HTERT RPE-1 (cell line): ENCODE data around the gene PRKCD.

Experiments
- in situ Hi-C: fragments of 300-500 bp; cut with MboI; formaldehyde crosslinking; loops from 4 replicates; pipeline ENCODE4 v1.14.3; 2020; ENCODE audit warnings: low sequenced_read_pairs

Gene PRKCD

DNA sequence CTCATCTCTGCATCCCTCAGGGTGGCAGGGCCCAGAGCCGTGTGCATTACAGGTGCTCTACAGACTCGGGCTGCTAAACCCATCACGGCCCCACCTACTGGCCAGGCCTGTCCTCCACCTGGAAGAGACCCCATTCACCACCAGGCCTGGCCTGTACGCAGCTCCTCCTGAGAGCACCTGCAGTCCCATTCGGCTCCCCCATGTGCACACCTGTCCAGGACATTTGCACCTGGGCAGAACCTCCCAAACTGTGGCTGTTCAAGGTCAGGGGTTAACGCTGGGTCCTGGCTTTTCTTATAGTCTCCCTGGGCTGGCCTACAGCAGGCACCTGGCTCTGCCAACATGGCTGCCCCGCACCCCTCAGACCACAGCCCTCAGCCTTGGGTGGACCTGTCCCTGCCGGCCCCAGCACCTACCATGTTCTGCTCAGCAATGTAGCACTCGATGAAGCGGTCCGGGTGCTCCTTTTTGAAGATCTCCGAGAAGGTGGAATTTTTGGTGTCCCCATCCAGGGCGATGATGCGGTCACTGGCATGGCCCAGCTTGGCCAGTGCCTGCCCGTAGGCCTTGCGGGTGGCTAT is 69.1 kb downstream of the PRKCD start:
- in situ Hi-C loops, result no loop called here

DNA sequence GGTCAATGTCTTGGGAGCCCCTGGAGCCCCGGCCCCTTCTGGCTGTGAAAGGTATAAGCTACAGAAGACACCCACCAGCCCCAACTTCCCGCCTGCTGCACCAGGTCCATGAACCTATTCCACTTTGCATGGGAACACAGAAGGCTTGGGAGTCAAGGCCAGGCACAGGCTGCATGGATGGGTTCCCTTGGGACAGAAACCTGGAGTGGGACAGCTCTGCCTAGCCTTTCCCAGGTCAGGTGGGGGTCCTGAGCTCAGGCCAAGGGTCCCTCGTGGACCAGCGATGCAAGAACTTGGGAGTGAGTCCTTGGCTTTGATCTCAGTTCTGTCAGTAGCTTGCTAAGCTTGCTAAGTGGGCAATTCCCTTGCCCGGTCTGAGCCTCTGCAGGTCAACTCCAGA is 69.8 kb downstream of the PRKCD start:
- in situ Hi-C loops, result no loop called here

DNA sequence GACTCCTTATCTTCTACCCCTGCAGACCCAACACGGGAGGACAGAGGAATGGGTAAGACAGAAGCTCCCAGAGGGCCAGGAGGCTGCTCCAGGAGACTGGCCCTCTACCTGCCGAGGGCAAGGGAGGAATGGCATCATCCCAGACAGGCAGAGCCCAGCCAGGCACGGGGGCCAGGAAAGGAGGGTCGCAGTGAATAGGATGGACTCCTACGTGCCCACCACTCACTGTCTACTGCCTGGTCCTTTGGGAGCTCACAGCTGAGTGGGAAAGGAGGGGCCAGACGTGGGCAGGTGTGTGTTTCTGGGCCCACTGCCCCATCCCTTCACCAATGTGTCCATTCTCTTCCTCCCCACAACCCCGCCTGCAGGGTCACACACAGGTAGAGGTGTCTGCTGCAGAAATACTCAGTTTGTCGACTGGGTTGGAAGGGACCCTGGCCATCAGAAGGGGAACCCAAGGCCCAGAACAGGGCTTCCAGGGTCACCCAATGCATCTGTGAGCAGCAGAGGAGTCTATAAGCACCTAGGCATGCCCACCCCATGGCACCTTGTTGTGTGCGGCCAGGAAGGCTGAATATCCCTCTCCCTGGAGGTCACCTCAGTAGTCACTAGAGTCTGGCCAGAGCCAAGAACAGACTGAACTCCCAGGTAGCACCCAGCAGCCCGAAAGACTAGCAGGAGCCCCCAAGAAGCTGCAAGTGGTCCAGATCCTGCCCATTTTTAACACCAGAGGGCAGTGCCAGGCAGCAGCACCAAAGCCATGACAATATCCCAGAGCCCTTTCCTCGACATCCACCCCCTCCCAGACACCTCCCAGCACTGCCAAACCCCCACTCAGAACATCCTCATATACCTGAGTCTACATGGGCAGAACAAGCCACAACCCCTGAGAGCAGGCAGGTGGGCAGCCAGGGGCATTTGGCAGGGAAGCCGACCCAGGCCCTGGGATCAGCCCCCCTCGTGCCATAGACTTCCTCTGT is 70.8 kb downstream of the PRKCD start:
- in situ Hi-C loops, result no loop called here

DNA sequence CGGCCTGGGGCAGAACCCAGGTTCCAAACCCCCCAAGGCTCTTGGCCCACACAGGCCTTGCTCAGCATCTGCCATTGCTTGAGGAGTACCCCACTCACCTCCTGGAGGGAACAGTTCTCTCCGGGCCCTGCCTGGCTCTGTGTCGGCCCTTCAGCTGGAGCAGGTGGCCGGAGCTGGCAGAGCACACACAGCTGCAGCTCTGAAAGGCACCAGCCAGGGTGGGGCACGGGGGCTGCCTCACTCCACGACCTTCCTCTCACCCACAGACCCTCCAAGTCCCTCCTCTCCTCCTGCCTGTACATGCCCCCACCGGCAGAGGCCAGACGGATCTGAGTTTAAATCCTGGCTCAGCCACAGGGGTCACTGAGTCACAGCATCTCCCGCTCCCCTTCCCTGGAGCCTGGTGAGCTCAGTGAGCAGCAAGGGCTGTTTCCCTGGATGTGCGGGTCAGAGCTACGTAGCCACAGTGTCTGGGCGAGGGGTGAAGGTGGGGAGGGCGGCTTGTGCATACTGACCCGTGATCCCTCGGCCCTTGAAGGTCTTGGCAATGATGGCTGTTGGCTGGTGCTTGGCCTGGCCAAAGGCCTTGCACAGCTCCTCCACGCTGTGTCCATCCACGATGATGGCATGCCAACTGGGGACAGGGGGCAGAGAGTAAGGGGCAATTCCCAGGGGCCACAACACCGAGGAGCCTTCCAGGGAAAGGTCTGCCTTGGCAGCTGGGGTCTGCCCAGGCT is 71.8 kb downstream of the PRKCD start:
- in situ Hi-C loops, result no loop called here

DNA sequence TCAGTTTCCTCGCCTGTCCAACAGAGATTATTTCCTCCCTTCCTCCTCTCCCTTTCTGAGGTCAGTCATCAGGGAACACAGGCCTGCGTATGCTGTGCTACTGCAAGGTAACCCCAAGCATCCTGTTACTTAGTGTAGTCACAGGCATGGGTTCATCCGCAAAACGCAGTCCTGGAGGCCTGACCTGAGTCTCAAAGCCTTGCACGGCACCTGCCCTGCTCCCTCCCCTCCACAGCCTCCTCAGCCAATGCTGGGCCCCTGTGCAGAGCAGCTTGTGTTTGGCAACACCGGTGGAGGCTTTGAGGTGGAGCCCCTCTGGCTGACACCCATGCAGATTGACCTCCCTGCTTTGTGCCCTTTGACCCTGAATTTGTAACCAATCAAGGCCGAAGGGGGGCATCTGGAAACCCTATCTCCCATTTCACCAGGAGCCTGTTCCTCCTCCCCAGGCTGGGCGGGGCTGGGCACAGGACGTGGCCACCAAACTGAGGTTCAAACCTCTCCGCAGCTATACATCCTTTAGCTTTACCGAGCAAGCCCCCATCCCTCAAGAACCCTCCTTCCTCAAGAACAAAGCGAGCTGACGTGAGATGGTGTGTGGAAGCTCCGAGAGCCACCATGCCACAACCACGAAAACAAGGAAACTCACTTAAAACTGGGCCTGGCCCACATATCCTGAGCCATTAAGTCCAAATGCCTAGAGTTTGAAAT is 73.3 kb downstream of the PRKCD start:
- in situ Hi-C loops, result no loop called here

DNA sequence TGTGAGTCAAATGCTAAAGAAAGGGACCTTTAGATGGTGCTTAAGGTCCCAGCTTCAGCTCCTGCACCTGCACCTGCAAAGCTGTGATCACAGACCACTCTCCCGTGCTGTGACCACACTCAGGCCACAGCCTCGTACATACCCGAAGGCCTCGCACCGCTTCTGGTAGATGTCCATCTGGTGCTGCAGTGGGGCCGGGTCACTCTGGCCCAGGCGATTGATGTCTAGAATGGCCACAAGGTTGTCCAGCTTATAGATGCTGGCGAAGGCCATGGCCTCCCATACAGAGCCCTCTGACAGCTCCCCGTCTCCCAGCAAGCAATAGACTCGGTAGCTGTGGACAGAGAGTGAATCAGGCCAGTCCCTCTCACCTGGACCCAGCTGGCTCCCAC is 73.8 kb downstream of the PRKCD start:
- in situ Hi-C loops, result no loop called here

DNA sequence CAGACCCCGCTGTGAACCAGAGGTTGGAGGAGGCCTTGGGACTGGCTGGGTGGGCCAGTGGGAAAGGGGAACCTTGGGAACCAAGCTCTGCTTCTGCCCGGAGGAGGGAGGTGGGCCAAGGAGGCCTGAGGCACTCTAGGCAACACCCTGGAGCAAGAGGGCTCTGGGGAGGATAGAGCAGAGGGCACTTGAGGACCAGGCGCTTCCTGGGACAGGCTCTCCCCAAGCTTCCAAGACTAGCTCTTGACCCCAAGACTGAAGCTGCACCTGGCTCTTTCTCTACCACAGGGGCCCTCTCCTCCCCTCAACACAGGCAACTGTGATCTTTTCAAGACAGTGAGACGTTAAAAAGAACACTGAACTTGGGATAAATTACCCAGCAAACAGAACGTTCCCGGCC is 74.5 kb downstream of the PRKCD start:
- in situ Hi-C loops, result no loop called here

DNA sequence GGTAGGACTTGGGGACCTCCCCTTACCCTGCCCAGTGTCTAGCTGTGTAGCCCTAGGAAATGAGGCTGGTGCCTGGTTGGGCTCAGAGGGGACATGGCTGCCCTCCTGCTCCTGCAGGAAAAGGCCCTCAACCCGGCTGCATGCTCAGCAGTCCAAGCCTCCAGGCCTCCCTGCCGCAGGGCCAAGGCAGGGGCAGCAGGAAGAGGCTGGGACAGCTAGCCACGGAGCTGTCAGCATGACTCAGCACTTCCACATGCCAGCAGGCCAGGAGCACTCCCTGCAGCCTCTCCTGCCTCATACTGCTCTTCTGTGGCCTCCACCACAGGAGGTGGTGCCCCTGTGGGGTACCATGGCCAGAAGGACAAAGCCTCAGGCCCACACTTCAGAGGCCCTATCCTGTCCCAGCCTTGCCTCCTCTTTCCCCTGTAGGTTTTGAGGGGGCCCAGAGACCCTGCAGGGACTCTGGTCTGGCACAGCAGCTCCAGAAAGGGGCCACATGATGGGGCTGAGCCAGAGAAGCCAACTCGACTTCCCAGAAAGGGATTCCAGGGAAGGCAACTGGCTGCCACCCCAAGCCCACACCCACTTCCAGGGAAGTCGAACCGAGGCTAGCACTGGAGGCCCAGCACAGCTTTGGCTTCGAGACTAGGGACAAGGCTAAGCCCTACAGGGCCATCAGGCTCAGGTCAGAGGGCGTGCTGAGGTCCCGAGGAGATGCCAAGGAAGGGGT is 75.3 kb downstream of the PRKCD start:
- in situ Hi-C loops, result no loop called here

DNA sequence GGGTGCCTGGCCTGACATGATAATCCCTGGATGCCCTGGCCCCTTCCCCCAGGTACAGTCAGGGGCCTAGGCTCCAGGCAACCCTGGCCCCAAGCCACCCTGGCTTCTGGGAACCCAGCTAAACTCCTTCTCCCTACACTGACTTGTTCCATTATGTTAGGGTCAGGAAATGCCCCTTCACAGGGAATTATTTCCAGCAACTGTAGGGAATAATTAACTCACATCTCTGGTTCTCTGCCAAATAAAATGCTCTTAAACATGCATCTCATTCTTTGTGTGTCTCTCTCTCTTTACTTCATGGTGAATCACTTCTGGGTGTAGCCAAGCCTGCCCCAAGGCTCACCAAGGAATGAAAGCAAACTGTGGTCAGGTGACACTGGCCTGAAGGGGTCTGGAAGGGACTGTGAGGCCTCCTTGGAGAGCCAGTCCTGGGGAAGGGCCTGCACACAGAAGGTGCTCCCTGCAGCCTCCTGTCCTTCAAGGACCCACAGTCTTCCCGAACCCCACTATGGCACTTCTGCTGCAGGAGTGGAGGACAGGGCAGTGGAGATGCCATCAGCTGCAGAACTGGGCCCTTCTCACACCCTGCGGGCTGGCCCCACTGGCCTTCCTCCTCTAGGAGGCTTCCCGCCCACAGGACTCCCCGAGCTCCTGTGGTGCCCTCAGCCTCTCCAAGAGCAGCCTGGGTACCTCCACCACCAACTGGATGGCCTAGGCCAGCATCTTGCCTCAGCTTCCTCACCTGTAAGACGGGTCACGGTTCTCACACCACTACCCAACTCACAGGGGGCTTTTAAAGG is 77.2 kb downstream of the PRKCD start:
- in situ Hi-C loops, result no loop called here

DNA sequence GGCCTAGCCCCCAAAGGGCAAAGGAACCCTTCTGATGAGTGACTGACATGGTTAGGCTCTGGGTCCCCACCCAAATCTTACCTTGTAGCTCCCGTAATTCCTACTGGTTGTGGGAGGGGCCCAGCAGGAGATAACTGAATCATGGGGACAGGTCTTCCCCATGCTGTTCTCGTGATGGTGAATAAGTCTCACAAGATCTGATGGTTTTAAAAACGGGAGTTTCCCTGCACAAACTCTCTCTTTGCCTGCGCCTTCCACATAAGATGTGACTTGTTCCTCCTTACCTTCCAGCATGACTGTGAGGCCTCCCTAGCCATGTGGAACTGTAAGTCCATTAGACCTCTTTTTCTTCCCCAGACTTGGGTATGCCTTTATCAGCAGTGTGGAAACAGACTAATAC is 77.9 kb downstream of the PRKCD start:
- in situ Hi-C loops, result no loop called here

DNA sequence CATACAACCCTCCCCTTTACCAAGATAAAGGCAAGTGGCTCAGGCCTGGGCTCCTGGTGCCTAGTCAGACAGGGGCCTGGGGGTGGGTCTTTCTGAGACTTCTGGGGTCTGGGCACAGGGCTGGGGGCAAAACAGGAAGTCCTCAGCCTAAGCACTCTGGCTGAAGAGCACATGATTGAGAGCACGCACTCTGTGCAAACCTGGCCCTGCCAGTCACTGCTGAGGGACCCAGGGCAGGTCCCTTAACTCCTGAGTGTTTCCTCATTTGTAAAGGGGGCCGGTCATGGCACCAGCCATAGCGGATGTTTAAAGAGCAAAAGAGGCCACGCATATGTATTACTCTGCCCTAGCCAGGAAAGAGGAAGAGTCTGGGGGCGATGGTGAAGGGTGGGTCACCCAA is 78.8 kb downstream of the PRKCD start:
- in situ Hi-C loops, result no loop called here

DNA sequence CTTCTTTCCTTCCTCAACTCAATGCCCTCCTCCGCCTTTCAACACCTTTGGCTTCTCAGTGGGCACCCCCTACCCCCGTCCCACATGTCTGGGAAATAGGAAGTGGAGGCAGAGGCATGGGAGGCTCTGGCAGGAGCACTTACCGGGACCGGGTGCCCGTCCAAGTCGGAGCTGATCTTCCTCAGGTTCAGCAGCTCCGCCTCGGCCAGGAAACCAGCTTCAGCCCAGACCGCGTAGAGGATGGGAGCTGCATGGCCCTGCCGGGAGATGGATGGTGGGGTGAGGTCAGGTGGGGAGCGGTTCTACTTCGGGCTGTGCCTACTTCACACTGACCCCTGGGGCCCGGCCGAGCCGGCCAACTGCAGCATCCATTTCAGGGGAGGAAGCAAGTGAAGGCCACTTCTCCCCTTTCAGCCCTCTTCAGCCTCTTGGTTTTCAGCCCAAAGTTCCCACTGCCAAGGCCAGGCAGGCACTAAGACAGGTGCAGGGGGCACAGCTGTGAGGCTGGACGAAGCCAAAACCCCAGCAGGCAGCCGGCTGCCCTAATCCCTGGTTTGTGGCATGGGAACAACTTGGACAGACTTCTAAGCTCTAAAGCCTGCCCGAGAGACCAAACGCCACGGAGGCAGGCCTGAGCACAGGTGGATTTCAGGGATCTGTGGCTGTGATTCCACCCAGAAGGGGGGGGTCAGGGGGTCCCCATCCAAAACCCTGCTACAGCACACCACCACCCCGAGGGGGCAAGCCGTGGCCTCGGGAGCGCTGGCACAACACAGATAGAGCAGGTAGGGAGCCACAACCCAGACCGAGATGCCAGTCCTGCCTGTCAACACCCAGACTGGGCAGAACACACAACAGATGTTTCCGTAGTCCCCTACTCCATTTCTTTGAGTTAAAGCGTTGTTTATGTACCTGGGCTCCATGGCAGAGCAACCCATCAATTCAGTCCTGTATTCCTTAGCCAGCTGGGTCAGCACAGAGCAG is 80.3 kb downstream of the PRKCD start:
- in situ Hi-C loops, result no loop called here

DNA sequence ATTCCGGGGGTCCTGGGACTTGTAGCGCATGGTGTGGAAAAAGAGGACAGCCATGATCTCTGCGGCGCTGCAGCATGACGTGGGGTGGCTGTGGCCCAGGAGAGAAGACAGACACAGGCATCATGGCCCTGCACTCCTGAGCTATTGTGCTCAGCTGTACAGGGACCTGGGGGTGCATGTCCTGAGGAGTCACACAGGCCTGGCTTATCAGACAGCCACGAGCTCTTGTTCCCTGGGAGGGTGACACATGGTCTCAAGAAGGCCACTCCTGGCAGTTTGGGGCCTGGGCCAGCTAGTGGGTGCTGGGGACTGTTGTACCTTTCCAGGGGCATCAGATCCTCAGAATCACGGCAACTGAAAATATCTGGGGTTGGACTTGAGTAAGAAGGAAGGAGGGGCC is 81.1 kb downstream of the PRKCD start:
- in situ Hi-C loops, result no loop called here
